Endothelial cell (in vitro differentiated cells): ENCODE measurements around the gene TMEM273. TPM values are rescaled to one million over a fixed set of nuclear protein-coding genes. Genes with fewer than 3 reads are reported as not detected.

ENCODE experiments used
- DNase-seq: peaks from one replicate; pipeline ENCODE4 v3.0.0; 2021; ENCODE audit warnings: low spot score
- H3K27ac Mint-ChIP-seq: one replicate; pipeline ENCODE4 v1.8.0; 2021; ENCODE audit warnings: mixed read lengths, inconsistent platforms; ENCODE audit not compliant: unreplicated experiment
- H3K27me3 Mint-ChIP-seq: one replicate; pipeline ENCODE4 v1.8.0; 2021; ENCODE audit warnings: mild to moderate bottlenecking, moderate library complexity, mixed read lengths, inconsistent platforms; ENCODE audit not compliant: unreplicated experiment
- H3K36me3 Mint-ChIP-seq: one replicate; pipeline ENCODE4 v1.8.0; 2021; ENCODE audit warnings: mild to moderate bottlenecking, low read depth, mixed read lengths, inconsistent platforms; ENCODE audit not compliant: unreplicated experiment
- H3K4me1 Mint-ChIP-seq: one replicate; pipeline ENCODE4 v1.8.0; 2021; ENCODE audit warnings: mild to moderate bottlenecking, mixed read lengths, inconsistent platforms; ENCODE audit not compliant: unreplicated experiment
- H3K4me3 Mint-ChIP-seq: one replicate; pipeline ENCODE4 v1.8.0; 2021; ENCODE audit warnings: mild to moderate bottlenecking, mixed read lengths, inconsistent platforms; ENCODE audit not compliant: unreplicated experiment
- H3K9me3 Mint-ChIP-seq: one replicate; pipeline ENCODE4 v1.8.0; 2021; ENCODE audit warnings: mixed read lengths, inconsistent platforms; ENCODE audit not compliant: unreplicated experiment
- CTCF ChIP-seq: fragments of 200-600 bp; sonication (generic); IDR thresholded peaks from one replicate; pipeline ENCODE4 v1.5.0; 2021; ENCODE audit warnings: antibody characterized with exemption; ENCODE audit not compliant: unreplicated experiment
- total RNA-seq: library from RNA; stranded (reverse); fragmentation: NEBNext Ultra II Directional; extraction: Animal tissue kit (Norgen Biotek cat#: 25700); gene quantifications from one replicate; pipeline ENCODE4 v1.2.1, GENCODE V29; 2021; ENCODE audit not compliant: unreplicated experiment

TMEM273 gene
- total RNA-seq, 1 donor from 2014 or later = 1.6 TPM

GRCh38 chr10:49132362-49132737, 55.8 kb downstream of the TMEM273 start:
- no peaks in the 10 kb centered on the region for H3K9me3 Mint-ChIP-seq
- H3K4me1 Mint-ChIP-seq = peaks cover 3% of the 10 kb centered on the region
- H3K27me3 Mint-ChIP-seq = peaks cover 7% of the 10 kb centered on the region
- no peaks in the 10 kb centered on the region for H3K36me3 Mint-ChIP-seq
- DNase-seq = no peak
- no peak overlapping the region for H3K4me3 Mint-ChIP-seq
- no peak overlapping the region for H3K27ac Mint-ChIP-seq
- no peak for TF ChIP-seq CTCF

GRCh38 chr10:49131507-49132361, 56.5 kb downstream of the TMEM273 start:
- Mint-ChIP-seq H3K9me3 (no peaks in the 10 kb centered on the region), H3K4me1 (peaks cover 3% of the 10 kb centered on the region), H3K27ac (no peak overlapping the region), H3K4me3 (no peak overlapping the region), H3K36me3 (no peaks in the 10 kb centered on the region), H3K27me3 (peaks cover 7% of the 10 kb centered on the region)
- no peak for TF ChIP-seq CTCF
- DNase-seq = no peak

- Mint-ChIP-seq H3K9me3 (no peaks in the 10 kb centered on the region), H3K27me3 (peaks cover 7% of the 10 kb centered on the region), H3K36me3 (no peaks in the 10 kb centered on the region), H3K27ac (no peak overlapping the region), H3K4me1 (peaks cover 2% of the 10 kb centered on the region), H3K4me3 (no peak overlapping the region)
- no peak for TF ChIP-seq CTCF
- DNase-seq = no peak
Measured at GRCh38 chr10:49129376-49129775, 58.8 kb downstream of the TMEM273 start.

GRCh38 chr10:49128854-49129253, 59.3 kb downstream of the TMEM273 start:
- H3K9me3 Mint-ChIP-seq = no peaks in the 10 kb centered on the region
- H3K4me1 Mint-ChIP-seq = no peaks in the 10 kb centered on the region
- no peak for TF ChIP-seq CTCF
- no peak overlapping the region for H3K4me3 Mint-ChIP-seq
- peaks cover 7% of the 10 kb centered on the region for H3K27me3 Mint-ChIP-seq
- no peak for DNase-seq
- H3K27ac Mint-ChIP-seq = no peak overlapping the region
- no peaks in the 10 kb centered on the region for H3K36me3 Mint-ChIP-seq
